HL-60 (cell line): ENCODE data around the gene NPR2.

Experiments used
- DNase-seq, 2 experiments: peaks; one replicate each; pipeline ENCODE4 v3.0.0-alpha.2; 2010 to 2020; ENCODE audit warnings: low read depth in 1 of 2, low spot score in 1 of 2
- H3K27ac ChIP-seq: fragments of 250-450 bp; sonication (Bioruptor Pico); replicated peaks from 2 replicates; pipeline ENCODE4 v1.5.1; 2020; ENCODE audit warnings: mild to moderate bottlenecking, moderate library complexity
- H3K27me3 ChIP-seq: fragments of 250-450 bp; sonication (Bioruptor Pico); 2 replicates; pipeline ENCODE4 v1.5.1; 2021; ENCODE audit warnings: mild to moderate bottlenecking, moderate library complexity; ENCODE audit not compliant: insufficient read depth, poor library complexity, severe bottlenecking
- H3K4me3 ChIP-seq: replicated peaks from 2 replicates; pipeline ENCODE4 v1.5.1; 2011; ENCODE audit warnings: mild to moderate bottlenecking, control low read depth, low read length; ENCODE audit not compliant: insufficient read depth
- CTCF ChIP-seq: IDR thresholded peaks from one replicate; pipeline ENCODE4 v1.5.1; 2011; ENCODE audit warnings: low read length, control low read depth, inconsistent platforms; ENCODE audit not compliant: insufficient read depth
- GABPA ChIP-seq: IDR thresholded peaks from 2 replicates; pipeline ENCODE4 v1.6.1; 2012; ENCODE audit warnings: low read depth
- POLR2AphosphoS5 ChIP-seq: IDR thresholded peaks from 2 replicates; pipeline ENCODE4 v1.6.1; 2012; ENCODE audit warnings: low read depth
- REST ChIP-seq: IDR thresholded peaks from 2 replicates; pipeline ENCODE4 v1.6.1; 2012; ENCODE audit warnings: low read depth; ENCODE audit not compliant: insufficient replicate concordance
- SPI1 ChIP-seq: IDR thresholded peaks from 2 replicates; pipeline ENCODE4 v1.6.1; 2012; ENCODE audit warnings: low read depth, mild to moderate bottlenecking, borderline replicate concordance

NPR2 gene

GRCh38 chr9:35792024-35792813 is 828 bp downstream of the NPR2 start:
- no peak for DNase-seq
- Histone ChIP-seq H3K4me3 (no peak overlapping the region), H3K27me3 (no peaks in the 10 kb centered on the region), H3K27ac (no peak overlapping the region)
- TF ChIP-seq POLR2AphosphoS5 (no peak), SPI1 (no peak), CTCF (no peak), REST (no peak), GABPA (no peak)

- TF ChIP-seq GABPA (no peak), CTCF (no peak), POLR2AphosphoS5 (no peak), REST (no peak), SPI1 (no peak)
- no peak overlapping the region for H3K4me3 ChIP-seq
- no peak for DNase-seq
- H3K27ac ChIP-seq = no peak overlapping the region
- H3K27me3 ChIP-seq = no peaks in the 10 kb centered on the region
Measured at GRCh38 chr9:35792826-35793225, 1.4 kb downstream of the NPR2 start.

GRCh38 chr9:35793461-35793860 is 2.1 kb downstream of the NPR2 start:
- DNase-seq = no peak
- no peak overlapping the region for H3K27ac ChIP-seq
- H3K4me3 ChIP-seq = no peak overlapping the region
- H3K27me3 ChIP-seq = no peaks in the 10 kb centered on the region
- TF ChIP-seq GABPA (no peak), REST (no peak), SPI1 (no peak), CTCF (no peak), POLR2AphosphoS5 (no peak)
